BLaER1 (cell line): ENCODE results near the gene RMND5B.

Experiments
- H3K27ac ChIP-seq: shearing (Covaris generic); formaldehyde crosslinking; 2 replicates; pipeline ENCODE4 v1.8.1; 2022
- H3K27me3 ChIP-seq: shearing (Covaris generic); formaldehyde crosslinking; 2 replicates; pipeline ENCODE4 v1.8.1; 2022
- H3K36me3 ChIP-seq: shearing (Covaris generic); formaldehyde crosslinking; 2 replicates; pipeline ENCODE4 v1.8.1; 2022
- H3K4me1 ChIP-seq: shearing (Covaris generic); formaldehyde crosslinking; 2 replicates; pipeline ENCODE4 v1.8.1; 2022
- H3K4me2 ChIP-seq: shearing (Covaris generic); formaldehyde crosslinking; 2 replicates; pipeline ENCODE4 v1.8.1; 2022
- H3K4me3 ChIP-seq: shearing (Covaris generic); formaldehyde crosslinking; 2 replicates; pipeline ENCODE4 v1.8.1; 2022
- H3K9ac ChIP-seq: shearing (Covaris generic); formaldehyde crosslinking; 2 replicates; pipeline ENCODE4 v1.8.1; 2022
- H3K9me3 ChIP-seq: shearing (Covaris generic); formaldehyde crosslinking; 2 replicates; pipeline ENCODE4 v1.8.1; 2022
- H4K20me1 ChIP-seq: shearing (Covaris generic); formaldehyde crosslinking; 2 replicates; pipeline ENCODE4 v1.8.1; 2022
- Cebpa-rat ChIP-seq: shearing (Covaris generic); IDR thresholded peaks from 2 replicates; pipeline ENCODE4 v1.8.1; 2022

The RMND5B gene

DNA sequence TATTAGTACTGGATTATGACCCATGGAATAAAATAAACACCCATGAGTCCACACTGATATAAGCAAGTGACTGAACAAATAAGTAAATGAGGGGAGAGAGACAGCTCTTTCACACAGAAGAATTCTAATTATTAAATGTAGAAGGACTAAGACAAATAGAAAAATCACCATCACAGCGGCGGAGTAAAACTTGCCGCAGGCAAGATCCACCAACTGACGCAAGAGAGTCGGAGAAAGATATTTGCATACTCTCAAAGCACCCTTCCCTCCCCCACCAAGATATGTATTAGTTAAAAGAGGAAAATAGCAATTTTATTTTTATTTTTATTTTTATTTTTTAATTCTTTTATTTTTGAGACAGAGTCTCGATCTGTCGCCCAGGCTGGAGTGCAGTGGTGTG is 32.1 kb upstream of the RMND5B start:
- H3K9ac ChIP-seq = no peak overlapping the region
- TF ChIP-seq Cebpa-rat = no peak
- H3K27me3 ChIP-seq = no peaks in the 10 kb centered on the region
- no peaks in the 10 kb centered on the region for H3K9me3 ChIP-seq
- H3K4me3 ChIP-seq = no peak overlapping the region
- no peak overlapping the region for H3K4me2 ChIP-seq
- no peaks in the 10 kb centered on the region for H4K20me1 ChIP-seq
- no peak overlapping the region for H3K27ac ChIP-seq
- H3K36me3 ChIP-seq = no peaks in the 10 kb centered on the region
- peaks cover 10% of the 10 kb centered on the region for H3K4me1 ChIP-seq

GRCh38 chr5:178103612-178104011 is 27.2 kb upstream of the RMND5B start:
- Histone ChIP-seq H3K4me1 (peaks cover 18% of the 10 kb centered on the region), H3K4me2 (no peak overlapping the region), H3K36me3 (no peaks in the 10 kb centered on the region), H3K4me3 (no peak overlapping the region), H3K27me3 (no peaks in the 10 kb centered on the region), H3K27ac (no peak overlapping the region), H3K9ac (no peak overlapping the region), H3K9me3 (no peaks in the 10 kb centered on the region), H4K20me1 (no peaks in the 10 kb centered on the region)
- TF ChIP-seq Cebpa-rat = no peak

DNA sequence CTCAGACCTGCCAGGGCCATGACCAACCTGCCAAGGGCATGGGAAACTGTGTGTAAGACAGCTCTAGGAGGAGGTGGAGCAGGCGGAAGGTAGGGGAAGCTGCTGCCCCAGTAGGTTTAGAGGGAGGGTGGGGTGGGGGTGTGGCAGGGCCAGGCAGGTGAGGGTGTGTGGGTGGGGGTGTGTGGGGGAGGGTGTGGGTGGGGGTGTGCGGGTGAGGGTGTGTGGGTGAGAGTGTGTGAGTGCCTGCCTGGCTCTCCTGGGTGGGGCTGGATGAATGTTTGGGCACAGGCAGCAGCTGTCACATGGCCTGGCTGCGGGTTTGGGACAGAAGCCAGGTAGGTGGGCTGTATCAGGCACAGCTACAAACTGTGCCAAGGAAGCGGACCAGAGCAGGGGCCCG is 26.3 kb upstream of the RMND5B start:
- Histone ChIP-seq H3K9ac (no peak overlapping the region), H3K4me2 (peak overlapping the region; percentile 54), H3K4me3 (no peak overlapping the region), H3K36me3 (no peaks in the 10 kb centered on the region), H3K27ac (no peak overlapping the region), H4K20me1 (no peaks in the 10 kb centered on the region), H3K9me3 (no peaks in the 10 kb centered on the region), H3K4me1 (peaks cover 26% of the 10 kb centered on the region), H3K27me3 (no peaks in the 10 kb centered on the region)
- TF ChIP-seq Cebpa-rat = no peak

DNA sequence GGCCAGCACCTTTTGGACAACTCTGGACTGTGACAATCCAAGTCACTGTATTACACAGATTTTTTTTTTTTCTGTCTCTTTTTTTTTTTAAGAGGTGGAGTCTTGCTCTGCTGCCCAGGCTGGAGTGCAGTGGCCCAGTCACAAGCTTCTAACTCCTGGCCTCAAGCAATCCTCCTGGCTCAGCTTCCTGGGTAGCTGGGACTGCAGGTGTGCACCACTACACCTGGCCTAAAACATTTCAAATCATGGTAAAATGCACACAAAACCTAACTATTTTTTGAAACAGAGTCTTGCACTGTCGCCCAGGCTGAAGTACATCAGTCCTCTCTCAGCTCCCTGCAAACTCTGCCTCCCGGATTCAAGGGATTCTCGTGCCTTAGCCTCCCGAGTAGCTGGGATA is 24.7 kb upstream of the RMND5B start:
- Histone ChIP-seq H3K4me2 (no peak overlapping the region), H3K27me3 (no peaks in the 10 kb centered on the region), H3K4me1 (peaks cover 28% of the 10 kb centered on the region), H3K9me3 (no peaks in the 10 kb centered on the region), H3K4me3 (no peak overlapping the region), H4K20me1 (no peaks in the 10 kb centered on the region), H3K36me3 (no peaks in the 10 kb centered on the region), H3K27ac (no peak overlapping the region), H3K9ac (no peak overlapping the region)
- no peak for TF ChIP-seq Cebpa-rat

DNA sequence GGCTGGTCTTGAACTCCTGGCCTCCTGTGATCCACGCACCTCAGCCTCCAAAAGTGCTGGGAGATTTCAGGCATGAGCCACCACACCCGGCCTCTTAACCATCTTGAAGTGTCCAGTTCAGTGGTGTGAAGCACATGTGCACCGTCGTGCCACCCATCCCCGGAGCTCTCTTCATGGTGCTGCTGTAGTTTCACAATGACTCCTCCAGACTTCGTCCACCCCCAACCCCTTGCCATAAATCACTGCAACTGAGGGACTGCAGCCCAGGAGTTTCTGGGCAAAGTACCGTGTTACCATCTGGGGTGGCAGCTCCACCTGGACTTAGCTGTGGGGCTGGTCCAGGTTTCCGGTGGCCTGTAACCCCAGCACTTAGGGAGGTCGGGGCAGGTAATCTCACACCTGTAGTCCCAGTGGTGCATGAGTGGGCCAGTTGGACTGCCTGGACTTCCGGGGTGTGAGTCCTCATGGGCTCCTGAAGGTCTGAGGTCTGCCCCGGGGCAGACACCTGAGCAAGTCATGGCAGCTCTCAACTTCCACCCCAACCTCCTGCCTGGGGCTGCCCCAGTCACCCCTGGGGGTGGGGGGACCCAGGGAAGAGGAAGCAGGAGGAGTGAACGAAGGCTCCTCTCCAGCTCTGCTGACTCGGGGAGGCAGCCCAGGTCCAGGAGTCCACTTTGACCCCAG is 24.1 kb upstream of the RMND5B start:
- no peak overlapping the region for H3K9ac ChIP-seq
- H3K4me2 ChIP-seq = no peak overlapping the region
- TF ChIP-seq Cebpa-rat = no peak
- no peaks in the 10 kb centered on the region for H4K20me1 ChIP-seq
- H3K9me3 ChIP-seq = no peaks in the 10 kb centered on the region
- H3K4me1 ChIP-seq = peaks cover 28% of the 10 kb centered on the region
- H3K27me3 ChIP-seq = no peaks in the 10 kb centered on the region
- H3K4me3 ChIP-seq = no peak overlapping the region
- no peak overlapping the region for H3K27ac ChIP-seq
- H3K36me3 ChIP-seq = no peaks in the 10 kb centered on the region

DNA sequence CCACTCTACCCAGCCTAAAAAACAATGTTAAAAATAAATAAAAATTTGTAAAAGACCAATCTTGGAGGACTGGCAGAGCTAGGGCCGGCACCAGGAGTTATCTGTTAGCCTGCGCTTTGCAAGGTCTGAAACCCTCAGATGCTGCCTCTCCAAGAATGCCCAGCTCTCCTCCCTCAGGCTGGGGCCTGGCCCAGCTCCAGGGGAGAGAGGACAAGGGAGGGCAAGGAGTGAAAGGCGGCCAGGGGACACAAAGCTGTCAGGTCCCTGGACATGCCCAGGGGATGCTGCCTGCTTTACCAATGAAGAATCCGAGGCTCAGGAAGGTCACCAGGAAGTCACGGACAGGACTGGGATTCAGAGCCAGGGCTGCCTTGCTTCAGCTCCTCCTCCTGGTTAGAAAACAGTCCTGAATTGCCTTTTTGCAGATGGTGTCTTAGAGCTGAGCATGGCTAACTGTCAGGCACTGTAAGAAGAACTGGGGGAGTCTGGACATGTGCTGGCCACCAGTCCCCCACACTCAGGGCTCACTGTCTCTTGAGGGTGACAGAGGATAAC is 23.0 kb upstream of the RMND5B start:
- peak overlapping the region; percentile 76; the same call in 1 of the 2 replicates for H3K4me2 ChIP-seq
- H3K4me1 ChIP-seq = peaks cover 32% of the 10 kb centered on the region
- H3K27me3 ChIP-seq = no peaks in the 10 kb centered on the region
- no peak overlapping the region for H3K9ac ChIP-seq
- no peak for TF ChIP-seq Cebpa-rat
- no peak overlapping the region for H3K27ac ChIP-seq
- H4K20me1 ChIP-seq = no peaks in the 10 kb centered on the region
- no peak overlapping the region for H3K4me3 ChIP-seq
- no peaks in the 10 kb centered on the region for H3K9me3 ChIP-seq
- H3K36me3 ChIP-seq = no peaks in the 10 kb centered on the region

- Histone ChIP-seq H4K20me1 (no peaks in the 10 kb centered on the region), H3K36me3 (no peaks in the 10 kb centered on the region), H3K27ac (no peak overlapping the region), H3K9ac (0 out of 2 replicates have a peak overlapping the region, but pooled peaks have one; percentile 16), H3K4me3 (no peak overlapping the region), H3K4me1 (peaks cover 35% of the 10 kb centered on the region), H3K4me2 (peak overlapping the region; percentile 76), H3K9me3 (no peaks in the 10 kb centered on the region), H3K27me3 (no peaks in the 10 kb centered on the region)
- TF ChIP-seq Cebpa-rat = no peak
These were observed 22.4 kb upstream of the RMND5B start for GRCh38 chr5:178108446-178108845.

DNA sequence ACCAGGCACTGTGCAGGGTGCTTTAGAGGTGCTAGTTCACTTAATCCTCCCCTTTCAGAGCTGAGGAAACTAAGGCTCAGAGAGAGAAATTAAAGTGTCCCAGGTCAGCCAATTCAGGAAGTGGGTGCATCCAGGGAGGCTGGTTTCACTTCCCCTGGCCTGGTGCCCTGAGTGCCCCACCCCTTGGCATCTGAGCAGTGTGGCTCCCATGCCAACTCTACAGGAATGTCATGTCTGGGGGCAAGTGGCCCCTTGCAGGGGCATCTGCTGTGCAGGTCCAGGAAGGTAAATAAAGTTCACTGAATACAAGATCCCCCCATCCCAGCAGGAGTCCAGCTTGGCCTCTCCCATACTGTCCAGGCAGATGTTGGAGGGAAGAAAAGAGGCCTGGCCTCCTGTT is 21.8 kb upstream of the RMND5B start:
- H3K4me3 ChIP-seq = no peak overlapping the region
- H3K27me3 ChIP-seq = no peaks in the 10 kb centered on the region
- H3K4me1 ChIP-seq = peaks cover 35% of the 10 kb centered on the region
- H3K4me2 ChIP-seq = peak overlapping the region; percentile 76
- H3K36me3 ChIP-seq = no peaks in the 10 kb centered on the region
- no peak for TF ChIP-seq Cebpa-rat
- H3K27ac ChIP-seq = no peak overlapping the region
- no peaks in the 10 kb centered on the region for H4K20me1 ChIP-seq
- no peaks in the 10 kb centered on the region for H3K9me3 ChIP-seq
- 0 out of 2 replicates have a peak overlapping the region, but pooled peaks have one; percentile 16 for H3K9ac ChIP-seq

DNA sequence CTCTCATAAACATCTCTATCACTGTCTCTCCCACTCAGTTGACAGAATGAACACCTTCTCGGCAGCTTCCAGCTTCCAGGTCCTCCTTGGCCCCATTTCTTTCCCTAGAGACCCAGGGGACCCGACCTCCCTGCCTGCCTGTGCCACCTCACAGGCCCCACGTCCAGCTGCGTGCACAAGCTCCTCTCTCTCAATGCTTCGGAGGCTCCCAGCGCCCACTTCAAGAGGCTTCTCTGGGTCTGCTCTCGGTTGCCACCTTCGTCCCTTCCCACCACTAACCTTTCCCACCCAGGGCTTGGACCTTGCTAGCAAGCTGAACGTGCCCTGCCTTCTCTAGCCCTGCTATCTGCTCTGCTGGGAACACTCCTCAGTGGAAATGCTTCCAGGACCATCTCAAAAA is 20.3 kb upstream of the RMND5B start:
- H3K27ac ChIP-seq = no peak overlapping the region
- H3K4me2 ChIP-seq = no peak overlapping the region
- no peak overlapping the region for H3K9ac ChIP-seq
- no peaks in the 10 kb centered on the region for H3K9me3 ChIP-seq
- no peak overlapping the region for H3K4me3 ChIP-seq
- peaks cover 41% of the 10 kb centered on the region for H3K4me1 ChIP-seq
- no peaks in the 10 kb centered on the region for H3K36me3 ChIP-seq
- no peaks in the 10 kb centered on the region for H3K27me3 ChIP-seq
- H4K20me1 ChIP-seq = no peaks in the 10 kb centered on the region
- TF ChIP-seq Cebpa-rat = no peak

- Histone ChIP-seq H3K4me1 (peaks cover 55% of the 10 kb centered on the region), H3K4me3 (no peak overlapping the region), H3K9me3 (no peaks in the 10 kb centered on the region), H3K27me3 (no peaks in the 10 kb centered on the region), H4K20me1 (no peaks in the 10 kb centered on the region), H3K9ac (no peak overlapping the region), H3K27ac (no peak overlapping the region), H3K36me3 (no peaks in the 10 kb centered on the region), H3K4me2 (no peak overlapping the region)
- no peak for TF ChIP-seq Cebpa-rat
These were observed 18.9 kb upstream of the RMND5B start for GRCh38 chr5:178111925-178112324.
